Dedifferentiated amniotic fluid mesenchymal stem cell (primary cell): ENCODE data around the gene IL6R.

Experiments
- DNase-seq: peaks from one replicate; pipeline ENCODE4 v3.0.0-alpha.2; 2016; ENCODE audit errors: extremely low spot score

The IL6R gene

GRCh38 chr1:154453161-154453560, 48.0 kb downstream of the IL6R start:
- DNase-seq: no peak

DNA sequence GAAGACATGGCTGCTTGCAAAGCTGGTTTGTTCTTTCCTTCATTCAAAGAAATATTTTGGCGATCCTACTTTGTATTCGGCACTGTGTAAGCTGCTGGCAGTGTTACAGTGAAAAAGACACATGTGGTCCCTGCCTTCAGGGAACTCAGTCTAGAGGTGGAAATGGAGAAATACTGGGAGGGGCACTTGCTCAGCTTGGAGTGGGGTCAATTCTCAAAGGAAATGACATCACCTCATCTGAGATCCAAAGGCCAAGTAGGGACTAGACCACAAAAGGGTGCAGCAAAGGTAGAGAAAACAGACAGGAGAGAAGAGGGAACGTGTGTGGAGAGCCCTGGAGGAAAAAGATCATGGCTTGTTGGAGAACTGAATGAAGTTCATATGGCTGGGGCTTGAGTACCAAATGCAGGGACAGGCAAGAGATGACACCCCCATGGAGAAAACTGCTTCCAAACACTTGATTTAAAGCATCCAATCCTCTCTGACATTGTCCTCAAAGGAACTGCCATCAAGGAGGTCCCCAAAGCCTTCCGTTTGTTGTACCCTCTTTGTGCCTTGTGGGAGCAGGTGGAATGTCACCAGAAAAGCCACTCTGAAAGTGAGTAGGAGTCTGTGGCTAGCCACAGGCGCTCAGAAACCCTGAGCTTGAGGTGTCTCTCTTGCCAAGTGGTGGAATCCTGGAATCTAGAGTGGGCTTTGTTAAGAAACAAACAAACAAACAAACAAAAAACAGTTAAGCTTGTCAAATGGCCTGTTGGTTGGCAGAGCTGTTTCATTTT, 48.6 kb downstream of the IL6R start:
- peak; percentile 25 for DNase-seq

- no peak for DNase-seq
Measured at GRCh38 chr1:154454386-154455120, 49.4 kb downstream of the IL6R start.

GRCh38 chr1:154456631-154457030, 51.5 kb downstream of the IL6R start:
- DNase-seq: no peak

- DNase-seq: no peak
Measured at GRCh38 chr1:154459080-154459479, 53.9 kb downstream of the IL6R start.

DNA sequence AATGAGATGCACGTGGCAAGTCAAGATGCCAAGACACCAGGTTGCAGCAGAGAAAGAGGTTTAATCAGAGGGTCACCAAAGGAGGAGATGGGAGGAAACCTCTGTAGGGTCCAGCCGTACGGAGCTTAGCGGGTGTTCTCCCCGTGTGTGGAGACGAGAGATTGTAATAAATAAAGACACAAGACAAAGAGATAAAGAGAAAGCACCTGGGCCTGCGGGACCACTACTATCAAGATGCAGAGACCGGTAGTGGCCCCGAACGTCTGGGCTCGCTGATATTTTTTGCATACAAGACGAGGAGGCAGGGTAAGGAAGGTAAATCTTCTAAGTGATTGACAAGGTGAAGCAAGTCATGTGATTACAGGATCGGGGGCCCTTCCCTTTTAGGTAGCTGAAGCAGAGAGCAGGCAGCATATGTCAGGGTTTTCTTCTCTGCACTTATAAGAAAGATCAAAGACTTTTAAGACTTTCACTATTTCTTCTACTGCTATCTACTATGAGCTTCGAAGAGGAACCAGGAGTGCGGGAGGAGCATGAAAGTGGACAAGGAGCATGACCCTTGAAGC, 55.6 kb downstream of the IL6R start:
- DNase-seq: no peak

DNA sequence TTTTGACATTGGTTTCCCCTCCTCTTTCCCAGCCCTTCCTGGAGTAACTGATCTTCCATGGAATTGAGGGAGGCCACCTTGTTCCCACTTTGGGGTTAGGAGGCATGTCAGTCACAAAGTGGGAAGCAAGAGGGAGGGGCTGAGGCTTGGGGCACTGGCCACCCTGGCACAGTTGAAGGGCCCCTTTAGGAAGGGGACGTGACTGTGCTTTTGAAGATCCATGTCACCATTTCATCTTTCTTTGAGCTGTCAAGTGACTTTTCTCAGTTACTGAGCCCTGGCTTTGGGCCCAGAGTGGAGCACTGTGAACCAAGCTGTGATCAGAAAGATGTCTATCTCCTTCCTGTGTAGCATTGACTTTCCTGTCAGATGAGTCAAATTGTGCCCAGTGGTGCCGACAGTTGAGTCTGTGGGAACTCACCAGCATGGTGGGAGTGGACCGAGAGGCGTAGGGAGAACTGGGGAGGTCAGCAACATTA, 58.4 kb downstream of the IL6R start:
- no peak for DNase-seq

- DNase-seq: no peak
Measured at GRCh38 chr1:154465621-154466195, 60.6 kb downstream of the IL6R start.

GRCh38 chr1:154466206-154466605, 61.1 kb downstream of the IL6R start:
- DNase-seq: no peak

DNA sequence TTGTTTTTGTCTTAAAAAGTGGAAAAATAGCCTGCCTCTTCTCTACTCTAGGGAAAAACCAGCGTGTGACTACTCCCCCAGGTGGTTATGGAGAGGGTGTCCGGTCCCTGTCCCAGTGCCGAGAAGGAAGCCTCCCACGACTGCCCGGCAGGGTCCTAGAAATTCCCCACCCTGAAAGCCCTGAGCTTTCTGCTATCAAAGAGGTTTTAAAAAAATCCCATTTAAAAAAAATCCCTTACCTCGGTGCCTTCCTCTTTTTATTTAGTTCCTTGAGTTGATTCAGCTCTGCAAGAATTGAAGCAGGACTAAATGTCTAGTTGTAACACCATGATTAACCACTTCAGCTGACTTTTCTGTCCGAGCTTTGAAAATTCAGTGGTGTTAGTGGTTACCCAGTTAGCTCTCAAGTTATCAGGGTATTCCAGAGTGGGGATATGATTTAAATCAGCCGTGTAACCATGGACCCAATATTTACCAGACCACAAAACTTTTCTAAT, 61.8 kb downstream of the IL6R start:
- no peak for DNase-seq

GRCh38 chr1:154467434-154468102, 62.4 kb downstream of the IL6R start:
- no peak for DNase-seq

DNA sequence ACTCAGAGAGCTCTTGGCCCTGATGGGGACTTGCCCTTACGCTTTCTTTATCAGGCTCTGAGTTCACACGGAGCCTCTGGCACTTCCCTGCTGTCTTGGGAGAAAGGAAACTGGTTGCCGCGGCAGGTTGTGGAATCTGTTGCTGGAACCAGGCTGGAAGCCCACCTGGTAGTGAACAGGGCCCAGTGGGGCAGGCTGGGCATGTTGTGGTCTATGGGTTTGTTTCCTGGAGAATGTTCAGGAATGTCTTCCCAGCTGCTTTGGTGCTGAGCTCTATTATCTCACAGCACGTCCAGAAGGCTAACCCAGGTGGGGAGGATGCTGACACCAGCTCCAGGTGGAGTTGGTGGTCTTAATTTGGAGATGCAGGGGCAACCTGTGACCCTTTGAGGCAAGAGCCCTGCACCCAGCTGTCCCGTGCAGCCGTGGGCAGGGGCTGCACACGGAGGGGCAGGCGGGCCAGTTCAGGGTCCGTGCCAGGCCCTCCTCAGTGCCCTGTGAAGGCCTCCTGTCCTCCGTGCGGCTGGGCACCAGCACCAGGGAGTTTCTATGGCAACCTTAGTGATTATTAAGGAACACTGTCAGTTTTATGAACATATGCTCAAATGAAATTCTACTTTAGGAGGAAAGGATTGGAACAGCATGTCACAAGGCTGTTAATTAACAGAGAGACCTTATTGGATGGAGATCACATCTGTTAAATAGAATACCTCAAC, 63.5 kb downstream of the IL6R start:
- DNase-seq: no peak

- no peak for DNase-seq
Measured at GRCh38 chr1:154469844-154470560, 64.9 kb downstream of the IL6R start.

DNA sequence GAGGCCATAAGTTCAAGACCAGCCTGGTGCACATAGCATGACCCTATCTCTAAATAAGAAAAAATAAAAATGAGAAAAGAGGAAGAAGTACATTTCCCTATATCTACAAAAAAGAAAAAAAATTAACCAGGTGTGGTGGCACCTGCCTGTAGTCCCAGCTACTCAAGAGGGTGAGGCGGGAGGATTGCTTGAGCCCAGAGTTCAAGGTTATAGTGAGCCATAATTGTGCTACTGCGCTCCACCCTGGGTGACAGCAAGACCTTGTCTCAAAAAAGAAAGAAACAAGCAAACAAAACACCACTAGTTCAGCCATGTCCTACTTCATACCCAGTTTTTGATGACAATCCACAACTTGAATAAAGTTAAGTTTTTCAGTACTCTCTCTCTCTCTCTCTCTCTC, 66.2 kb downstream of the IL6R start:
- no peak for DNase-seq

- DNase-seq: peak; percentile 49
Measured at GRCh38 chr1:154474802-154475201, 69.7 kb downstream of the IL6R start.

GRCh38 chr1:154476791-154477190, 71.6 kb downstream of the IL6R start:
- DNase-seq: no peak

DNA sequence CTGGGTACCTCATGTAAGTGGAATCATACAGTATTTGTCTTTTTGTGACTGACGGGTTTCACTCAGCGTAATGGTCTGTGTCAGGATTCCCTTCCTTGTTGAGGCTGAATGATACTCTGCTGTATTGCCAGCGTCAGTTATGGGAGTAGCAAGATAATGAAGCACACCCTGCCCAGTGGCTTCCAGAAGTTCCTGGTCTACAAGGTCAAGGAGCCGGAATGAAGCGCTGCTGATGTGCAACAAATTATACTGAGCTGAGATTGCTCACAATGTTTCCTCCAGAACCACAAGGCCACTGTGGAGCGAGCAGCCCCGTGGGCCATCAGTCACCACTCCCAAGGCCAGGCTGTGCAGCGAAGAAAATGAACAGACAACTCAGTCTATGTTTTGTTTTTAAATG, 72.9 kb downstream of the IL6R start:
- DNase-seq: no peak

GRCh38 chr1:154478639-154479038, 73.5 kb downstream of the IL6R start:
- no peak for DNase-seq

GRCh38 chr1:154479764-154480421, 74.8 kb downstream of the IL6R start:
- peak; percentile 91 for DNase-seq

- DNase-seq: no peak
Measured at GRCh38 chr1:154481053-154481452, 75.9 kb downstream of the IL6R start.
